CD4-positive, alpha-beta T cell treated with Interleukin-6 at 100 ng/mL for 8 hours (primary cell): ENCODE results near the gene ATAD3C.
"Not testable (repeated sequence)": the region's sequence is repeated elsewhere in the genome, so short reads cannot be mapped to it uniquely, and the experiment has no call there.

Experiments used
- DNase-seq: peaks from one replicate; pipeline ENCODE4 v3.0.0-alpha.2; 2020; ENCODE audit warnings: mixed read lengths, low spot score

Gene ATAD3C

GRCh38 chr1:1418464-1419362, 30.8 kb upstream of the ATAD3C start:
- DNase-seq: no peak

GRCh38 chr1:1419363-1419812, 30.1 kb upstream of the ATAD3C start:
- DNase-seq: no peak

- no peak for DNase-seq
These were observed 29.5 kb upstream of the ATAD3C start for GRCh38 chr1:1419813-1420653.

- DNase-seq: no peak
These were observed 28.8 kb upstream of the ATAD3C start for GRCh38 chr1:1420654-1421141.

- no peak for DNase-seq
These were observed 28.2 kb upstream of the ATAD3C start, which contains the start of gene ANKRD65 for GRCh38 chr1:1421147-1421906. Gene ANKRD65 (minus strand): TSS chr1:1421276. CDS start chr1:1421005, 271 bp downstream.

GRCh38 chr1:1421907-1422464, 27.5 kb upstream of the ATAD3C start:
- no peak for DNase-seq

GRCh38 chr1:1422465-1423244, 26.8 kb upstream of the ATAD3C start:
- DNase-seq: no peak

GRCh38 chr1:1423245-1423597, 26.3 kb upstream of the ATAD3C start:
- DNase-seq: no peak

GRCh38 chr1:1424707-1425106, 24.8 kb upstream of the ATAD3C start:
- no peak for DNase-seq

GRCh38 chr1:1425426-1425752, 24.1 kb upstream of the ATAD3C start:
- no peak for DNase-seq

GRCh38 chr1:1425753-1426495, 23.6 kb upstream of the ATAD3C start:
- no peak for DNase-seq

- DNase-seq: no peak
These were observed 22.9 kb upstream of the ATAD3C start for GRCh38 chr1:1426496-1427105.

GRCh38 chr1:1427106-1427819, 22.2 kb upstream of the ATAD3C start:
- peak; percentile 19 for DNase-seq

GRCh38 chr1:1427820-1428148, 21.7 kb upstream of the ATAD3C start:
- no peak for DNase-seq

GRCh38 chr1:1428174-1428573, 21.3 kb upstream of the ATAD3C start:
- no peak for DNase-seq

- DNase-seq: not testable (repeated sequence)
These were observed 20.5 kb upstream of the ATAD3C start for GRCh38 chr1:1428967-1429366.

- DNase-seq: no peak
These were observed 19.8 kb upstream of the ATAD3C start for GRCh38 chr1:1429671-1430073.

- no peak for DNase-seq
These were observed 19.1 kb upstream of the ATAD3C start for GRCh38 chr1:1430114-1430982.
